Smooth muscle cell (in vitro differentiated cells): Measurements from ENCODE around the gene LAMC3. TPM values are rescaled to one million over a fixed set of nuclear protein-coding genes. Genes with fewer than 3 reads are reported as not detected.

Experiments
- DNase-seq: peaks from one replicate; lab custom pipeline; 2025; ENCODE audit not compliant: unreplicated experiment; lab: John Stamatoyannopoulos, UW
- H2AFZ ChIP-seq: fragments of 200-600 bp; sonication (generic); 2 replicates; pipeline ENCODE4 v1.6.0; 2016; ENCODE audit warnings: antibody characterized with exemption, low read depth, mild to moderate bottlenecking
- H3F3A ChIP-seq: fragments of 200-600 bp; sonication (generic); 2 replicates; pipeline ENCODE4 v1.6.0; 2017; ENCODE audit warnings: antibody characterized with exemption, low read depth
- H3K27ac ChIP-seq: fragments of 200-600 bp; sonication (generic); 2 replicates; pipeline ENCODE4 v1.5.1; 2016; ENCODE audit warnings: low read depth, mild to moderate bottlenecking
- H3K27me3 ChIP-seq: fragments of 200-600 bp; sonication (generic); 2 replicates; pipeline ENCODE4 v1.6.1; 2016; ENCODE audit warnings: low read depth, mild to moderate bottlenecking
- H3K36me3 ChIP-seq: fragments of 200-600 bp; sonication (generic); 2 replicates; pipeline ENCODE4 v1.5.1; 2016; ENCODE audit warnings: low read depth
- H3K4me1 ChIP-seq: fragments of 200-600 bp; sonication (generic); 2 replicates; pipeline ENCODE4 v1.5.1; 2016; ENCODE audit warnings: low read depth
- H3K4me2 ChIP-seq: fragments of 200-600 bp; sonication (generic); 2 replicates; pipeline ENCODE4 v1.6.0; 2016; ENCODE audit warnings: mild to moderate bottlenecking
- H3K4me3 ChIP-seq: fragments of 200-600 bp; sonication (generic); 2 replicates; pipeline ENCODE4 v1.5.1; 2016; ENCODE audit warnings: mild to moderate bottlenecking
- H3K79me2 ChIP-seq: fragments of 200-600 bp; sonication (generic); 2 replicates; pipeline ENCODE4 v1.6.0; 2016; ENCODE audit warnings: low read depth, mild to moderate bottlenecking
- H3K9ac ChIP-seq: fragments of 200-600 bp; sonication (generic); 2 replicates; pipeline ENCODE4 v1.6.0; 2016; ENCODE audit warnings: low read depth
- H3K9me3 ChIP-seq: fragments of 200-600 bp; sonication (generic); replicated peaks from 2 replicates; pipeline ENCODE4 v1.5.1; 2016; ENCODE audit warnings: low read depth
- H4K20me1 ChIP-seq: fragments of 200-600 bp; sonication (generic); 2 replicates; pipeline ENCODE4 v1.6.0; 2016; ENCODE audit warnings: low read depth
- CTCF ChIP-seq: fragments of 200-600 bp; sonication (generic); IDR thresholded peaks from 2 replicates; pipeline ENCODE4 v1.5.1; 2017; ENCODE audit warnings: borderline replicate concordance, mild to moderate bottlenecking, antibody characterized with exemption; ENCODE audit not compliant: insufficient read depth, poor library complexity, severe bottlenecking
- WGBS: methylation state at CpG from one replicate; pipeline ENCODE4 v1.1.7; 2016; ENCODE audit warnings: low lambda C conversion rate; 5-methylcytosine and 5-hydroxymethylcytosine counted together
- polyA plus RNA-seq: library from polyadenylated mRNA; unstranded; fragments of >200 nt; fragmentation: Nextera tagmentation; extraction: Ambion mirVana; gene quantifications from 2 replicates; pipeline ENCODE4 v1.2.1, GENCODE V29; 2016
- total RNA-seq: library from RNA; depleted of rRNA; stranded (reverse); fragments of >200 nt; gene quantifications from 2 replicates; pipeline ENCODE4 v1.2.3, GENCODE V29; 2014

The LAMC3 gene
- total and polyA plus RNA-seq, 2 experiments from 2014 or later, result 21.3 to 72.0 TPM

- H3K9me3 ChIP-seq, result no peaks in the 10 kb centered on the region
- no peak overlapping the region for H3K4me3 ChIP-seq
- TF ChIP-seq CTCF, result no peak
- no peaks in the 10 kb centered on the region for H4K20me1 ChIP-seq
- H3F3A ChIP-seq, result no peaks in the 10 kb centered on the region
- DNase-seq, result no peak
- no peak overlapping the region for H3K27ac ChIP-seq
- H3K4me1 ChIP-seq, result no peaks in the 10 kb centered on the region
- H3K9ac ChIP-seq, result no peak overlapping the region
- no peak overlapping the region for H3K4me2 ChIP-seq
- no peak overlapping the region for H2AFZ ChIP-seq
- H3K79me2 ChIP-seq, result no peaks in the 10 kb centered on the region
- H3K36me3 ChIP-seq, result no peaks in the 10 kb centered on the region
- H3K27me3 ChIP-seq, result no peaks in the 10 kb centered on the region
- WGBS, result 92% methylated on average over 3 of the region's 3 CpGs
Observed at GRCh38 chr9:131053896-131054295, 44.9 kb downstream of the LAMC3 start.

- Histone ChIP-seq H3K4me1 (no peaks in the 10 kb centered on the region), H3K9me3 (no peaks in the 10 kb centered on the region), H2AFZ (no peak overlapping the region), H4K20me1 (no peaks in the 10 kb centered on the region), H3K79me2 (no peaks in the 10 kb centered on the region), H3K27ac (no peak overlapping the region), H3K4me2 (no peak overlapping the region), H3K36me3 (no peaks in the 10 kb centered on the region), H3K27me3 (no peaks in the 10 kb centered on the region), H3F3A (no peaks in the 10 kb centered on the region), H3K4me3 (no peak overlapping the region), H3K9ac (no peak overlapping the region)
- no peak for TF ChIP-seq CTCF
- 96% methylated on average over 14 of the region's 14 CpGs for WGBS
- no peak for DNase-seq
Observed at GRCh38 chr9:131056781-131057506, 48.0 kb downstream of the LAMC3 start.

- no peaks in the 10 kb centered on the region for H3F3A ChIP-seq
- H3K9ac ChIP-seq, result no peak overlapping the region
- no peaks in the 10 kb centered on the region for H3K36me3 ChIP-seq
- no peaks in the 10 kb centered on the region for H3K4me1 ChIP-seq
- DNase-seq, result no peak
- H3K79me2 ChIP-seq, result no peaks in the 10 kb centered on the region
- no peak for TF ChIP-seq CTCF
- H2AFZ ChIP-seq, result no peak overlapping the region
- no peaks in the 10 kb centered on the region for H3K9me3 ChIP-seq
- no peaks in the 10 kb centered on the region for H4K20me1 ChIP-seq
- H3K4me3 ChIP-seq, result no peak overlapping the region
- H3K27me3 ChIP-seq, result no peaks in the 10 kb centered on the region
- 94% methylated on average over 20 of the region's 21 CpGs for WGBS
- H3K27ac ChIP-seq, result no peak overlapping the region
- H3K4me2 ChIP-seq, result no peak overlapping the region
Observed at GRCh38 chr9:131060900-131061630, 52.1 kb downstream of the LAMC3 start.
